ENCODE measurements around the gene GTF2F2.
A peak's percentile ranks its signal among the peaks of the same experiment; 100 is the strongest.

GTF2F2 gene

DNA sequence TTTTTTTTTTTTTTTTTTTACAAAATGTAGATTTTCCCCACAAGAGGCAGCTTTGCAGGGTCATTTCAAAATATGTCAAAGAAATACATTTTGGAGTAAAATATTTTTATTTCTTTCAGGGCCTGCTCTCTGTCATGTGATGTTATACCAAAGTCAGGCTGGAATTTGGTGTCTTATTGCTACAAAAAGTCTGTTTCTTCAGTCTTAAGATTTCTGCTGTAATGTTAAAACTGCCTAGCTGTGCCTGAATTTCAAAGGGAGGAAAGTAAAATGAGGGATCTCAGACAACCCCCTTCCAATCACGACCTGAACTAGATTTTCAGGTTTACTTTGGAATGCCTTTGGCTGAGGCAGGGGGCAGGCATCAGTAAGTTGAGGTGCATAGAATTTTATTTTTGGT lies 12.8 kb upstream of the GTF2F2 start:
- TF ChIP-seq, protein P1, sequence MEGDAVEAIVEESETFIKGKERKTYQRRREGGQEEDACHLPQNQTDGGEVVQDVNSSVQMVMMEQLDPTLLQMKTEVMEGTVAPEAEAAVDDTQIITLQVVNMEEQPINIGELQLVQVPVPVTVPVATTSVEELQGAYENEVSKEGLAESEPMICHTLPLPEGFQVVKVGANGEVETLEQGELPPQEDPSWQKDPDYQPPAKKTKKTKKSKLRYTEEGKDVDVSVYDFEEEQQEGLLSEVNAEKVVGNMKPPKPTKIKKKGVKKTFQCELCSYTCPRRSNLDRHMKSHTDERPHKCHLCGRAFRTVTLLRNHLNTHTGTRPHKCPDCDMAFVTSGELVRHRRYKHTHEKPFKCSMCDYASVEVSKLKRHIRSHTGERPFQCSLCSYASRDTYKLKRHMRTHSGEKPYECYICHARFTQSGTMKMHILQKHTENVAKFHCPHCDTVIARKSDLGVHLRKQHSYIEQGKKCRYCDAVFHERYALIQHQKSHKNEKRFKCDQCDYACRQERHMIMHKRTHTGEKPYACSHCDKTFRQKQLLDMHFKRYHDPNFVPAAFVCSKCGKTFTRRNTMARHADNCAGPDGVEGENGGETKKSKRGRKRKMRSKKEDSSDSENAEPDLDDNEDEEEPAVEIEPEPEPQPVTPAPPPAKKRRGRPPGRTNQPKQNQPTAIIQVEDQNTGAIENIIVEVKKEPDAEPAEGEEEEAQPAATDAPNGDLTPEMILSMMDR (IDR thresholded peaks at IDR 0.05; ENCODE audit: extremely low read depth, missing control alignments) = no peak
- DNase-seq (ENCODE audit: low spot score) = no peak

- peak; percentile 15 for DNase-seq (ENCODE audit: low spot score)
These were observed 11.6 kb upstream of the GTF2F2 start for GRCh38 chr13:45108716-45109101.

DNA sequence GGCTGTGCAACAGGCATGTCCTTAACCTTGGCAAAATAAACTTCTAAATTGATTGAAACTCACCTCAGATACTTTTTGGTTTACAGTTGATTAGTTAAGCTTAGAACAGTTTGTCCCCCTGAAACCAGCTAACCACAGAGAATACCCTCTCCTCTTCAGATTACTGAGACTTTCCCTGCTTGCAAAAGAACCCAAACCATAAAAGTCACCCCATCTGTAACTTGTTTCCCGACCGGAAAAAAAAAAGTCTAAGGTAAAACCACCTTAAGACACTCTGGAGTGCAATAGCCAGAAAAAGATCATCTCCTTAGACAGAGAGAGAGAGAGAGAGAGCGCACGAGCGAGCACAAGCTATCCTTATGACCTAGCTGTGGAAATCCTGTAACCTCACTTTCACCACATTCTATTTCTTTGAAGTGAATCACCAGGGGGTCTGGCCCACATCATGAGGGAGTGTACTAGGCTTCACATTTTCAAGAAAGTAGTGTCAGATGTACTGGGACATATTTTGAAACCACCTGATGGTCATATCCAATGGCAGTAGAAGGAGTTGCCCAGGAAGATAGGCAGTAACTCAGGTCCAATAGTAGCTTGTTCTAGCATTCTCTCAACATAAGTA lies 11.1 kb upstream of the GTF2F2 start:
- peak; percentile 34 for DNase-seq (ENCODE audit: low spot score)
- TF ChIP-seq, protein P1 (IDR thresholded peaks at IDR 0.05; ENCODE audit: extremely low read depth, missing control alignments) = no peak

More at GRCh38 chr13:45108716-45109101, 11.6 kb upstream of the GTF2F2 start:
- TF ChIP-seq, protein P1 (IDR thresholded peaks at IDR 0.05; ENCODE audit: extremely low read depth, missing control alignments) = no peak

- DNase-seq (ENCODE audit: low spot score) = no peak
- TF ChIP-seq, protein P1 (IDR thresholded peaks at IDR 0.05; ENCODE audit: extremely low read depth, missing control alignments) = no peak
These were observed 6.8 kb upstream of the GTF2F2 start for GRCh38 chr13:45113233-45114224.

- peak; percentile 43 for DNase-seq (ENCODE audit: low spot score)
These were observed 780 bp upstream of the GTF2F2 start for GRCh38 chr13:45119469-45119990.

GRCh38 chr13:45120967-45121831 lies 889 bp downstream of the GTF2F2 start:
- DNase-seq (ENCODE audit: low spot score) = peak; percentile 19
- TF ChIP-seq, protein P1 (IDR thresholded peaks at IDR 0.05; ENCODE audit: extremely low read depth, missing control alignments) = no peak

More at GRCh38 chr13:45119469-45119990, 780 bp upstream of the GTF2F2 start:
- TF ChIP-seq, protein P1 (IDR thresholded peaks at IDR 0.05; ENCODE audit: extremely low read depth, missing control alignments) = no peak

All from GM20000 (cell line).